Skeletal muscle tissue (tissue), 2 donors: ENCODE measurements around the gene SMARCB1. TPM values are rescaled to one million over a fixed set of nuclear protein-coding genes. Genes with fewer than 3 reads are reported as not detected.

Source experiments
- small RNA-seq: library from RNA; depleted of rRNA; stranded (forward); fragments of <200 nt; gene quantifications from one replicate; pipeline ENCODE3, GENCODE V24; 2014
- total RNA-seq: library from RNA; depleted of rRNA; stranded (reverse); fragments of >200 nt; gene quantifications from one replicate; pipeline ENCODE4 v1.2.3, GENCODE V29; 2014

Gene SMARCB1
- total RNA-seq, 1 donor from 2014 or later: 13.6 TPM

Small RNAs within 50 kb of the gene (small RNA-seq; reads per million reads assigned to genes)
- not detected for gene RN7SL268P

Other genes starting within 250 kb of the SMARCB1 start
- not detected for gene IGLL1, start 206.7 kb upstream of the SMARCB1 start, total RNA-seq
- 0.52 TPM for gene DRICH1, start 154.6 kb upstream of the SMARCB1 start, total RNA-seq
- gene RGL4, start 96.0 kb upstream of the SMARCB1 start, total RNA-seq: 0.52 TPM
- gene ZNF70, start 35.9 kb upstream of the SMARCB1 start, total RNA-seq: 3.1 TPM
- not detected for gene VPREB3, start 32.5 kb upstream of the SMARCB1 start, total RNA-seq
- gene C22orf15, start 24.0 kb upstream of the SMARCB1 start, total RNA-seq: not detected
- gene CHCHD10, start 19.0 kb upstream of the SMARCB1 start, total RNA-seq: 3.7 TPM
- 6.3 TPM for gene MMP11, start 14.1 kb upstream of the SMARCB1 start, total RNA-seq
- 1.0 TPM for gene DERL3, start 52.0 kb downstream of the SMARCB1 start, total RNA-seq
- gene SLC2A11, start 70.9 kb downstream of the SMARCB1 start, total RNA-seq: 2.1 TPM
- gene MIF, start 107.4 kb downstream of the SMARCB1 start, total RNA-seq: 76.7 TPM
- gene GSTT2B, start 174.2 kb downstream of the SMARCB1 start, total RNA-seq: 4.7 TPM
- gene DDTL, start 179.9 kb downstream of the SMARCB1 start, total RNA-seq: 3.7 TPM
- gene DDT, start 187.5 kb downstream of the SMARCB1 start, total RNA-seq: 39.7 TPM
- not detected for gene GSTT2, start 193.2 kb downstream of the SMARCB1 start, total RNA-seq
- not detected for gene GSTT4, start 218.5 kb downstream of the SMARCB1 start, total RNA-seq
- 18.3 TPM for gene CABIN1, start 224.3 kb downstream of the SMARCB1 start, total RNA-seq